A549 (cell line): ENCODE measurements around the gene PAGE1. TPM values are rescaled to one million over a fixed set of nuclear protein-coding genes. Genes with fewer than 3 reads are reported as not detected.

Experiments used
- ATAC-seq, 2 experiments: fragments of 200-7000 bp in 1 of 2; fragments of >200 bp in 1 of 2; cut with Nextera tagmentation in 1 of 2; cut with Tn5 transposase in 1 of 2; 3 replicates each; pipeline versions ENCODE4 v1.8.0 to v1.9.1; 2018 to 2020; ENCODE audit warnings: mild to moderate bottlenecking in 1 of 2, moderate library complexity in 1 of 2
- CTCF ChIA-PET: fragments of 300-600 bp; sonication (Branson Sonifier 250); formaldehyde crosslinking; extraction: SDS; loops from one replicate; lab custom pipeline; 2021; ENCODE audit warnings: antibody characterized with exemption, inconsistent platforms; lab: Yijun Ruan, JAX
- POLR2A ChIA-PET: fragments of 350-600 bp; formaldehyde crosslinking; extraction: SDS; loops from one replicate; lab custom pipeline; 2021; ENCODE audit warnings: antibody characterized with exemption, inconsistent platforms; lab: Yijun Ruan, JAX
- DNase-seq, 2 experiments: peaks; one replicate each; pipeline versions ENCODE4 v3.0.0 to v3.0.0-alpha.2; 2011 to 2016; ENCODE audit warnings: low read depth in 1 of 2, low spot score in 1 of 2
- FAIRE-seq: peaks from 2 replicates; lab custom pipeline; 2011; peaks lifted over from hg19 to GRCh38; lab: Jason Lieb, UNC
- H3K27ac ChIP-seq, 2 experiments: fragments of >200 bp; sonication (Bioruptor Twin); formaldehyde crosslinking; 3 replicates each; pipeline ENCODE4 v1.5.1; 2016 to 2017
- H3K4me1 ChIP-seq: fragments of >200 bp; sonication (Bioruptor Twin); formaldehyde crosslinking; 3 replicates; pipeline ENCODE4 v1.6.1; 2016
- H3K4me2 ChIP-seq: fragments of >200 bp; sonication (Bioruptor Twin); formaldehyde crosslinking; 3 replicates; pipeline ENCODE4 v1.6.1; 2016
- H3K4me3 ChIP-seq: fragments of >200 bp; sonication (Bioruptor Twin); formaldehyde crosslinking; 3 replicates; pipeline ENCODE4 v1.5.1; 2016
- H3K9me3 ChIP-seq: fragments of >200 bp; sonication (Bioruptor Twin); formaldehyde crosslinking; 3 replicates; pipeline ENCODE4 v1.6.1; 2016
- BHLHE40 ChIP-seq: IDR thresholded peaks from 2 replicates; pipeline ENCODE4 v1.6.1; 2012; ENCODE audit warnings: low read depth, low read length, inconsistent platforms
- CBX8 ChIP-seq: fragments of 200-600 bp; sonication (generic); IDR thresholded peaks from 2 replicates; pipeline ENCODE4 v1.6.1; 2016
- CEBPB ChIP-seq, 2 experiments: fragments of >200 bp in 1 of 2; sonication (Bioruptor Twin) in 1 of 2; formaldehyde crosslinking in 1 of 2; IDR thresholded peaks; 2 replicates each; pipeline ENCODE4 v1.6.1; 2012 to 2016
- CHD4 ChIP-seq: fragments of 200-600 bp; sonication (generic); IDR thresholded peaks from 2 replicates; pipeline ENCODE4 v1.6.1; 2016; ENCODE audit warnings: antibody characterized with exemption, mild to moderate bottlenecking, borderline replicate concordance
- EHF ChIP-seq: fragments of 250-450 bp; sonication (Bioruptor Pico); IDR thresholded peaks from 2 replicates; pipeline ENCODE4 v1.5.0; 2020; ENCODE audit warnings: mild to moderate bottlenecking
- EP300 ChIP-seq, 2 experiments: fragments of >200 bp; sonication (Bioruptor Twin); formaldehyde crosslinking; IDR thresholded peaks; 2 replicates in 1 of 2; 3 replicates in 1 of 2; pipeline ENCODE4 v1.6.1; 2016 to 2017
- FOSL2 ChIP-seq, 2 experiments: fragments of 450-650 bp in 1 of 2; fragments of >200 bp in 1 of 2; sonication (Bioruptor Twin) in 1 of 2; formaldehyde crosslinking; IDR thresholded peaks; 2 replicates each; pipeline versions ENCODE4 v1.5.0 to v1.6.1; 2016 to 2020; ENCODE audit warnings: mild to moderate bottlenecking in 1 of 2, moderate library complexity in 1 of 2
- HDAC2 ChIP-seq: fragments of 200-600 bp; sonication (generic); IDR thresholded peaks from 2 replicates; pipeline ENCODE4 v1.6.1; 2016
- HOXA7 ChIP-seq: fragments of 250-450 bp; sonication (Bioruptor Pico); IDR thresholded peaks from 2 replicates; pipeline ENCODE4 v1.5.0; 2020; ENCODE audit warnings: mild to moderate bottlenecking, moderate library complexity
- HOXB13 ChIP-seq: fragments of 250-450 bp; sonication (Bioruptor Pico); IDR thresholded peaks from 2 replicates; pipeline ENCODE4 v1.5.0; 2020; ENCODE audit warnings: low read depth, mild to moderate bottlenecking, moderate library complexity
- HOXB5 ChIP-seq: fragments of 250-450 bp; sonication (Bioruptor Pico); IDR thresholded peaks from 2 replicates; pipeline ENCODE4 v1.5.0; 2020; ENCODE audit warnings: mild to moderate bottlenecking, moderate library complexity
- NFE2L2 ChIP-seq: fragments of 150-350 bp; conservative IDR thresholded peaks from 2 replicates; pipeline ENCODE4 v1.6.1; 2014; ENCODE audit warnings: low read length
- NR3C1 ChIP-seq: fragments of >200 bp; sonication (Bioruptor Twin); formaldehyde crosslinking; IDR thresholded peaks from 3 replicates; pipeline ENCODE4 v1.6.1; 2017
- POLR2AphosphoS2 ChIP-seq: conservative IDR thresholded peaks from 2 replicates; pipeline ENCODE4 v1.6.1; 2012; ENCODE audit warnings: low read length, improper control_type of control experiment, inconsistent platforms
- RCOR1 ChIP-seq: fragments of 150-350 bp; IDR thresholded peaks from 2 replicates; pipeline ENCODE4 v1.6.1; 2014; ENCODE audit warnings: antibody characterized with exemption, low read length, low read depth
- RFX5 ChIP-seq: fragments of 450-650 bp; IDR thresholded peaks from 2 replicates; pipeline ENCODE4 v1.7.1; 2014; ENCODE audit warnings: antibody characterized with exemption, mild to moderate bottlenecking, moderate library complexity
- TFCP2L1 ChIP-seq: fragments of 250-450 bp; sonication (Bioruptor Pico); IDR thresholded peaks from 2 replicates; pipeline ENCODE4 v1.5.0; 2021; ENCODE audit warnings: mild to moderate bottlenecking
- TP53 ChIP-seq: fragments of 250-450 bp; sonication (Bioruptor Pico); IDR thresholded peaks from 2 replicates; pipeline ENCODE4 v1.5.0; 2021; ENCODE audit warnings: mild to moderate bottlenecking, moderate library complexity
- WGBS: methylation state at CpG from one replicate; pipeline ENCODE4 v1.1.6; 2017; ENCODE audit errors: missing lambda C conversion rate; 5-methylcytosine and 5-hydroxymethylcytosine counted together
- polyA plus RNA-seq, 4 experiments: library from polyadenylated mRNA; depleted of rRNA in 3 of 4; stranded (reverse); fragments of >200 nt; fragmentation: RNase III in 1 of 4; extraction: RNeasy Plus Mini Kit Qiagen cat#74134 plus additional on column Dnase treatment in 1 of 4; gene quantifications; 2 replicates in 3 of 4; 3 replicates in 1 of 4; pipeline ENCODE4 v1.2.3, GENCODE V29; 2011 to 2017
- TF ChIP-seq, protein P1 (sequence below): fragments of 150-350 bp; IDR thresholded peaks from 2 replicates; pipeline ENCODE4 v1.6.1; 2014; ENCODE audit warnings: low read depth, mild to moderate bottlenecking, low read length
- TF ChIP-seq, protein P2 (sequence below): IDR thresholded peaks from 2 replicates; pipeline ENCODE4 v1.6.1; 2012; ENCODE audit warnings: low read depth, borderline replicate concordance
- TF ChIP-seq, protein P3 (sequence below): fragments of >200 bp; sonication (Bioruptor Twin); formaldehyde crosslinking; IDR thresholded peaks from 3 replicates; pipeline ENCODE4 v1.5.1; 2016
- TF ChIP-seq, protein P4 (sequence below): fragments of 250-450 bp; sonication (Bioruptor Pico); IDR thresholded peaks from 2 replicates; pipeline ENCODE4 v1.5.0; 2020; ENCODE audit warnings: low read depth, mild to moderate bottlenecking, moderate library complexity
- TF ChIP-seq, protein P5 (sequence below): fragments of 450-650 bp; IDR thresholded peaks from 2 replicates; pipeline ENCODE4 v1.6.1; 2014; ENCODE audit warnings: antibody characterized with exemption
- TF ChIP-seq, protein P6 (sequence below): fragments of 250-450 bp; sonication (Bioruptor Pico); IDR thresholded peaks from 2 replicates; pipeline ENCODE4 v1.5.0; 2021; ENCODE audit warnings: mild to moderate bottlenecking, moderate library complexity, borderline replicate concordance

Gene PAGE1
- polyA plus RNA-seq, 2 of the 4 experiments (the other 2 are of a cell fraction), result 0.17 TPM; not detected in 1

DNA sequence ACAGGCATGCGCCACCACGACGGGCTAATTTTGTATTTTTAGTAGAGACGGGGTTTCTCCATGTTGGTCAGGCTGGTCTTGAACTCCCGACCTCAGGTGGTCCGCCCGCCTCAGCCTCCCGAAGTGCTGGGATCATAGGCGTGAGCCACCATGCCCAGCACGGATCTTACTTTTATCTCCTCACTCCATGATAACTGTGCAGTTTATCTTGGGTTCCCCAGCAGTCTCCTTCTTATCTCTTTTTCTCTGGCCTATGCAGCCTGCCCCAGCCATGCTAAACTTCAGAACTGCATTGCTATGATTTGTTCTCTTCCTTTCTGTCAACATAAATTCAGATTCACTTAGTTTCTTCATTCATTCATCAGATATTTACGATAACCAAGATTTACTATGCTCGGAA lies 22.4 kb downstream of the PAGE1 start:
- WGBS, result 50% methylated on average over 10 of the region's 12 CpGs
- POLR2A ChIA-PET, result no interaction called here
- H3K4me2 ChIP-seq, result no peak overlapping the region
- H3K4me3 ChIP-seq, result no peak overlapping the region
- no peak overlapping the region for H3K27ac ChIP-seq
- TF ChIP-seq NFE2L2 (no peak), RCOR1 (no peak), FOSL2 (IDR thresholded peaks at IDR 0.05) (no peak), FOSL2 (CRISPR knock-in tag; IDR thresholded peaks at IDR 0.05) (no peak), CBX8 (no peak), HOXB5 (no peak), HOXB13 (CRISPR knock-in tag) (no peak), HDAC2 (no peak), RFX5 (no peak), EHF (CRISPR knock-in tag) (no peak), BHLHE40 (no peak), TP53 (CRISPR knock-in tag) (no peak)
- TF ChIP-seq, protein P1, sequence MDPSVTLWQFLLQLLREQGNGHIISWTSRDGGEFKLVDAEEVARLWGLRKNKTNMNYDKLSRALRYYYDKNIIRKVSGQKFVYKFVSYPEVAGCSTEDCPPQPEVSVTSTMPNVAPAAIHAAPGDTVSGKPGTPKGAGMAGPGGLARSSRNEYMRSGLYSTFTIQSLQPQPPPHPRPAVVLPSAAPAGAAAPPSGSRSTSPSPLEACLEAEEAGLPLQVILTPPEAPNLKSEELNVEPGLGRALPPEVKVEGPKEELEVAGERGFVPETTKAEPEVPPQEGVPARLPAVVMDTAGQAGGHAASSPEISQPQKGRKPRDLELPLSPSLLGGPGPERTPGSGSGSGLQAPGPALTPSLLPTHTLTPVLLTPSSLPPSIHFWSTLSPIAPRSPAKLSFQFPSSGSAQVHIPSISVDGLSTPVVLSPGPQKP, result no peak
- TF ChIP-seq, protein P2, sequence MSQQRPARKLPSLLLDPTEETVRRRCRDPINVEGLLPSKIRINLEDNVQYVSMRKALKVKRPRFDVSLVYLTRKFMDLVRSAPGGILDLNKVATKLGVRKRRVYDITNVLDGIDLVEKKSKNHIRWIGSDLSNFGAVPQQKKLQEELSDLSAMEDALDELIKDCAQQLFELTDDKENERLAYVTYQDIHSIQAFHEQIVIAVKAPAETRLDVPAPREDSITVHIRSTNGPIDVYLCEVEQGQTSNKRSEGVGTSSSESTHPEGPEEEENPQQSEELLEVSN, result no peak
- TF ChIP-seq, protein P3, sequence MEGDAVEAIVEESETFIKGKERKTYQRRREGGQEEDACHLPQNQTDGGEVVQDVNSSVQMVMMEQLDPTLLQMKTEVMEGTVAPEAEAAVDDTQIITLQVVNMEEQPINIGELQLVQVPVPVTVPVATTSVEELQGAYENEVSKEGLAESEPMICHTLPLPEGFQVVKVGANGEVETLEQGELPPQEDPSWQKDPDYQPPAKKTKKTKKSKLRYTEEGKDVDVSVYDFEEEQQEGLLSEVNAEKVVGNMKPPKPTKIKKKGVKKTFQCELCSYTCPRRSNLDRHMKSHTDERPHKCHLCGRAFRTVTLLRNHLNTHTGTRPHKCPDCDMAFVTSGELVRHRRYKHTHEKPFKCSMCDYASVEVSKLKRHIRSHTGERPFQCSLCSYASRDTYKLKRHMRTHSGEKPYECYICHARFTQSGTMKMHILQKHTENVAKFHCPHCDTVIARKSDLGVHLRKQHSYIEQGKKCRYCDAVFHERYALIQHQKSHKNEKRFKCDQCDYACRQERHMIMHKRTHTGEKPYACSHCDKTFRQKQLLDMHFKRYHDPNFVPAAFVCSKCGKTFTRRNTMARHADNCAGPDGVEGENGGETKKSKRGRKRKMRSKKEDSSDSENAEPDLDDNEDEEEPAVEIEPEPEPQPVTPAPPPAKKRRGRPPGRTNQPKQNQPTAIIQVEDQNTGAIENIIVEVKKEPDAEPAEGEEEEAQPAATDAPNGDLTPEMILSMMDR, result no peak
- TF ChIP-seq, protein P4, sequence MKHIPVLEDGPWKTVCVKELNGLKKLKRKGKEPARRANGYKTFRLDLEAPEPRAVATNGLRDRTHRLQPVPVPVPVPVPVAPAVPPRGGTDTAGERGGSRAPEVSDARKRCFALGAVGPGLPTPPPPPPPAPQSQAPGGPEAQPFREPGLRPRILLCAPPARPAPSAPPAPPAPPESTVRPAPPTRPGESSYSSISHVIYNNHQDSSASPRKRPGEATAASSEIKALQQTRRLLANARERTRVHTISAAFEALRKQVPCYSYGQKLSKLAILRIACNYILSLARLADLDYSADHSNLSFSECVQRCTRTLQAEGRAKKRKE, result no peak
- DNase-seq, result no peak
- CTCF ChIA-PET, result no interaction called here
- H3K9me3 ChIP-seq, result no peaks in the 10 kb centered on the region
- no peak for FAIRE-seq
- H3K4me1 ChIP-seq, result no peaks in the 10 kb centered on the region
- ATAC-seq, result no peak

DNA sequence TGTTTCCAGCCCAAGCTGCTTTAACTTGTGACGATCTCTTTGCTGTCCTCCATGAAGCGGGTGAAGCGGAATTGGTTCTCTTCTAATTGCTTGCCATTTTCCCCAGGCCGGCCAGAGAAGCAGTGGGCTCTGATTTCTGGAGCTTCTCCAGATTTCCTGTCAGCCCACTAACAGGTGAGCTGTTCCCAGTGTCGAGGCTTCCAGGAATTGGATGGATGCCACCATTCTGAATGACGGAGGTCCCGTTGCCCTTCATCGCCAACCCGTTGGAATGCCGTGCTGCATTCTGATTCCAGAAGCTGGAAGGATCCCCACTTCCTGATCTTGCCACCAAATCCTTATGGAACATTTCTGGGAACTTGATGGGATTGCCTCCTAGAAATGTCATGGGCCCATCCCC lies 31.0 kb downstream of the PAGE1 start:
- Histone ChIP-seq H3K4me1 (no peaks in the 10 kb centered on the region), H3K27ac (no peak overlapping the region), H3K9me3 (no peaks in the 10 kb centered on the region), H3K4me2 (no peak overlapping the region), H3K4me3 (no peak overlapping the region)
- DNase-seq (no peak), ATAC-seq (no peak), FAIRE-seq (no peak)
- TF ChIP-seq RCOR1 (no peak), NFE2L2 (no peak), NR3C1 (no peak), CEBPB (IDR thresholded peaks at IDR 0.05) (no peak), TFCP2L1 (CRISPR knock-in tag) (no peak), EP300 (IDR thresholded peaks at IDR 0.05) (no peak), CHD4 (no peak), BHLHE40 (no peak), HDAC2 (no peak), RFX5 (no peak), FOSL2 (IDR thresholded peaks at IDR 0.05) (no peak), FOSL2 (CRISPR knock-in tag; IDR thresholded peaks at IDR 0.05) (no peak), HOXA7 (CRISPR knock-in tag) (no peak), POLR2AphosphoS2 (no peak), CBX8 (no peak)
- TF ChIP-seq, protein P5, sequence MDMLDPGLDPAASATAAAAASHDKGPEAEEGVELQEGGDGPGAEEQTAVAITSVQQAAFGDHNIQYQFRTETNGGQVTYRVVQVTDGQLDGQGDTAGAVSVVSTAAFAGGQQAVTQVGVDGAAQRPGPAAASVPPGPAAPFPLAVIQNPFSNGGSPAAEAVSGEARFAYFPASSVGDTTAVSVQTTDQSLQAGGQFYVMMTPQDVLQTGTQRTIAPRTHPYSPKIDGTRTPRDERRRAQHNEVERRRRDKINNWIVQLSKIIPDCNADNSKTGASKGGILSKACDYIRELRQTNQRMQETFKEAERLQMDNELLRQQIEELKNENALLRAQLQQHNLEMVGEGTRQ, result no peak
- TF ChIP-seq, protein P3, result no peak
- TF ChIP-seq, protein P2, result no peak
- TF ChIP-seq, protein P4, result no peak
- TF ChIP-seq, protein P6, sequence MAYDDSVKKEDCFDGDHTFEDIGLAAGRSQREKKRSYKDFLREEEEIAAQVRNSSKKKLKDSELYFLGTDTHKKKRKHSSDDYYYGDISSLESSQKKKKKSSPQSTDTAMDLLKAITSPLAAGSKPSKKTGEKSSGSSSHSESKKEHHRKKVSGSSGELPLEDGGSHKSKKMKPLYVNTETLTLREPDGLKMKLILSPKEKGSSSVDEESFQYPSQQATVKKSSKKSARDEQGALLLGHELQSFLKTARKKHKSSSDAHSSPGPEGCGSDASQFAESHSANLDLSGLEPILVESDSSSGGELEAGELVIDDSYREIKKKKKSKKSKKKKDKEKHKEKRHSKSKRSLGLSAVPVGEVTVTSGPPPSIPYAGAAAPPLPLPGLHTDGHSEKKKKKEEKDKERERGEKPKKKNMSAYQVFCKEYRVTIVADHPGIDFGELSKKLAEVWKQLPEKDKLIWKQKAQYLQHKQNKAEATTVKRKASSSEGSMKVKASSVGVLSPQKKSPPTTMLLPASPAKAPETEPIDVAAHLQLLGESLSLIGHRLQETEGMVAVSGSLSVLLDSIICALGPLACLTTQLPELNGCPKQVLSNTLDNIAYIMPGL (CRISPR knock-in tag), result no peak
- ChIA-PET CTCF (no interaction called here), POLR2A (no interaction called here)
- 36% methylated on average over 4 of the region's 10 CpGs for WGBS
